ENCODE results near the gene TINAGL1. TPM values are rescaled to one million over a fixed set of nuclear protein-coding genes. Genes with fewer than 3 reads are reported as not detected.

Gene TINAGL1, protein sequence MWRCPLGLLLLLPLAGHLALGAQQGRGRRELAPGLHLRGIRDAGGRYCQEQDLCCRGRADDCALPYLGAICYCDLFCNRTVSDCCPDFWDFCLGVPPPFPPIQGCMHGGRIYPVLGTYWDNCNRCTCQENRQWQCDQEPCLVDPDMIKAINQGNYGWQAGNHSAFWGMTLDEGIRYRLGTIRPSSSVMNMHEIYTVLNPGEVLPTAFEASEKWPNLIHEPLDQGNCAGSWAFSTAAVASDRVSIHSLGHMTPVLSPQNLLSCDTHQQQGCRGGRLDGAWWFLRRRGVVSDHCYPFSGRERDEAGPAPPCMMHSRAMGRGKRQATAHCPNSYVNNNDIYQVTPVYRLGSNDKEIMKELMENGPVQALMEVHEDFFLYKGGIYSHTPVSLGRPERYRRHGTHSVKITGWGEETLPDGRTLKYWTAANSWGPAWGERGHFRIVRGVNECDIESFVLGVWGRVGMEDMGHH
- total RNA-seq = 24.0 and 28.0 TPM in 2 replicates

DNA sequence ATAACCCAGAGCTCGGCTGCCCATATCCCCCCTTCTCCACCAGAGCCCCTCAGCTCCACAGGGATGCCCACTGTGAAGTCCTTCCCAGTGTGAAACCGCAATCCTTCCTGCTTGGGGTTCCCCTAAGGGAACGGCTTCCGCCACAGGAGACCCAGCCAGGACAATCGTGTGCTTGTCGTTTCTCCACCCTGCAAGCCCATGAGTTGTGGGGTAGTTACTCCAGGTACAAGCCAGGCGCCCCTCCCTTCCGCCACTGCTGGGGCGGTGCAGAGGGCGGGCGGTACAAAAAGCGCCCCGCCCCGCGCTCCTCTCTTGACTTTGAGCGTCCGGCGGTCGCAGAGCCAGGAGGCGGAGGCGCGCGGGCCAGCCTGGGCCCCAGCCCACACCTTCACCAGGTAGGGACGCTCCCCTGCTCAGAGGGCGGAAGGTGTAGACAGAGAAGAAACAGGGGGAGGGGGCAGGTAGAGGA is at the start of gene TINAGL1:
TSS of gene TINAGL1 (plus strand) at position 315 of the 469 bp plus-strand sequence. CDS start 634 bp downstream, outside the sequence.

DNA sequence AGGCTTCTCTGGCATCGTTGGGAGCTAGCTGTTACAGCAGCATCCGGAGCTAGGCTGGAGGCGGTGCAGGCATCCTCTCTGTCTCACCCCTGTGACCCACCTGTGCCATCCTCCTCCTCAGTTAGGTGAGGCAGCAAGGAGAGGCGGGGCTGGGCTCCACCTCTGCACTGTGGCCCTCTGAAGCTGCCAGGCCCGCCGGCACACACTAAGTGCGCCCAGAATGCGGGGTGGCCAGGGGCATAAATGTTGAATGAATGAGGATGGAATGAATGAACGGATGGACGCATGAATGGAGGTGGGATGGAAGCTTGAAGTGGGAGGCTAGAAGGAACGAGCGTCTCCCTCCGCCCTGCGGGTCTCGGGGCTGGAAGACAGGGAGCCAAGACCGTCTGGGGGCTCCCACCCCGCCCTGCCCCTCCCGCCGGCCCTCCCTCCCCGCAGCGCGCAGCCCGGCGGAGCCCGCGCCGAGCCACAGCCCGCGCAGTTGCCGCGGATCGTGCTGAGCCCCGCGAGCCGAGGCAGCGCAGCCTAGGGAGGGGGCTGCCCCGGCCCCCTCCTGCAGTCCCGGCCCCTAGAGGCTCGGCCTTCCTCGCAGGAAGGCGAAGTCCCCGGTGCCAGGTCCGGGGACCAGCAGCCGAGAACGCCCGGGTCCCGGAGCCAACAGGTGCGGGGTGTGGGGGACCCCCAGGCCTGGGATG is 41.1 kb downstream of the TINAGL1 start, which contains the start of gene HCRTR1:
TSS of gene HCRTR1 (plus strand) at position 472 of the 698 bp plus-strand sequence. CDS start 1,504 bp downstream, outside the sequence.

Other genes with a start within 250 kb of the TINAGL1 start
- gene FABP3, start 203.4 kb upstream of the TINAGL1 start, total RNA-seq = 2.2 and 9.6 TPM in 2 replicates
- gene SERINC2, start 163.3 kb upstream of the TINAGL1 start, total RNA-seq = 7.2 and 9.1 TPM in 2 replicates
- not detected in 2 replicates for gene HCRTR1, start 41.2 kb downstream of the TINAGL1 start, total RNA-seq
- 59.2 and 64.5 TPM in 2 replicates for gene PEF1, start 68.4 kb downstream of the TINAGL1 start, total RNA-seq
- 50.2 and 100 TPM in 2 replicates for gene COL16A1, start 127.5 kb downstream of the TINAGL1 start, total RNA-seq
- gene ADGRB2, start 187.8 kb downstream of the TINAGL1 start, total RNA-seq = 2.5 and 3.9 TPM in 2 replicates
- 9.6 and 23.2 TPM in 2 replicates for gene SPOCD1, start 239.5 kb downstream of the TINAGL1 start, total RNA-seq